HG03571 (cell line): Measurements from ENCODE around the gene ME3.

Experiments
- ATAC-seq: cut with Tn5 transposase; IDR thresholded peaks from one replicate; pipeline ENCODE4 v1.9.1; 2021; ENCODE audit not compliant: unreplicated experiment

Gene ME3

GRCh38 chr11:86672007-86672621, at the start of gene ME3:
Gene ME3 (minus strand): TSS chr11:86672616.
- ATAC-seq: no peak

- no peak for ATAC-seq
Observed at GRCh38 chr11:86722006-86722405, 49.6 kb upstream of the ME3 start.

GRCh38 chr11:86720546-86720945, 48.1 kb upstream of the ME3 start:
- ATAC-seq: no peak

- no peak for ATAC-seq
Observed at GRCh38 chr11:86719781-86720463, 47.5 kb upstream of the ME3 start.

GRCh38 chr11:86718999-86719398, 46.6 kb upstream of the ME3 start:
- ATAC-seq: no peak

GRCh38 chr11:86718521-86718920, 46.1 kb upstream of the ME3 start:
- ATAC-seq: no peak

GRCh38 chr11:86717817-86718501, 45.5 kb upstream of the ME3 start:
- no peak for ATAC-seq

GRCh38 chr11:86715611-86716010, 43.2 kb upstream of the ME3 start:
- no peak for ATAC-seq

GRCh38 chr11:86713552-86713951, 41.1 kb upstream of the ME3 start:
- ATAC-seq: no peak

- ATAC-seq: no peak
Observed at GRCh38 chr11:86710936-86711335, 38.5 kb upstream of the ME3 start.

- ATAC-seq: no peak
Observed at GRCh38 chr11:86708669-86709068, 36.3 kb upstream of the ME3 start.

GRCh38 chr11:86706338-86707131, 34.1 kb upstream of the ME3 start:
- no peak for ATAC-seq

GRCh38 chr11:86704710-86705109, 32.3 kb upstream of the ME3 start:
- ATAC-seq: no peak

- ATAC-seq: no peak
Observed at GRCh38 chr11:86703987-86704386, 31.6 kb upstream of the ME3 start.

- ATAC-seq: no peak
Observed at GRCh38 chr11:86702220-86702983, 30.0 kb upstream of the ME3 start.

GRCh38 chr11:86699040-86699791, 26.8 kb upstream of the ME3 start:
- no peak for ATAC-seq

- no peak for ATAC-seq
Observed at GRCh38 chr11:86698639-86699038, 26.2 kb upstream of the ME3 start.

- no peak for ATAC-seq
Observed at GRCh38 chr11:86696451-86696850, 24.0 kb upstream of the ME3 start.

GRCh38 chr11:86696004-86696403, 23.6 kb upstream of the ME3 start:
- no peak for ATAC-seq

GRCh38 chr11:86695373-86695772, 23.0 kb upstream of the ME3 start:
- ATAC-seq: no peak
